ENCODE measurements around the gene CD274.

CD274 gene

DNA sequence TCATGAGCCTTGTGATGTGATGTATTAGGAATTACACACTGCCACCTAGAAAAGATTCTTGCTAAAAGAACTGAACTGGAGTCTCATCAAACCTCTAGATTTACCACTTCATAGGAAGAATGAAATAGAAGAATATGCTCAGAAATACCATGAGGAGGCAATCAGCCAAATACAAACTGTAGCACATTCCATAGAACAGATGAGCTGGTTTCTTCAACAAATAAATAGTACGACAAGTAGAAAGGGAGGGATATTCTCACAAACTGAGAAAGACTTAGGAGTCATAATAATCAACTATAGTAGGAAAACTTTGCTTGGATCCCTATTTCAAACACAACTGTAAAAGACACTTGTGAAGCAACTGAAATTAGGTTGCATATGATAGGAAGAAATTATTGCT, 28.1 kb upstream of the CD274 start:
- no peak for DNase-seq (ENCODE audit: low spot score)
- TF ChIP-seq CTCF (IDR thresholded peaks at IDR 0.05), result no peak
- Histone ChIP-seq H3K27ac (no peak overlapping the region), H3K4me3 (no peak overlapping the region)

DNA sequence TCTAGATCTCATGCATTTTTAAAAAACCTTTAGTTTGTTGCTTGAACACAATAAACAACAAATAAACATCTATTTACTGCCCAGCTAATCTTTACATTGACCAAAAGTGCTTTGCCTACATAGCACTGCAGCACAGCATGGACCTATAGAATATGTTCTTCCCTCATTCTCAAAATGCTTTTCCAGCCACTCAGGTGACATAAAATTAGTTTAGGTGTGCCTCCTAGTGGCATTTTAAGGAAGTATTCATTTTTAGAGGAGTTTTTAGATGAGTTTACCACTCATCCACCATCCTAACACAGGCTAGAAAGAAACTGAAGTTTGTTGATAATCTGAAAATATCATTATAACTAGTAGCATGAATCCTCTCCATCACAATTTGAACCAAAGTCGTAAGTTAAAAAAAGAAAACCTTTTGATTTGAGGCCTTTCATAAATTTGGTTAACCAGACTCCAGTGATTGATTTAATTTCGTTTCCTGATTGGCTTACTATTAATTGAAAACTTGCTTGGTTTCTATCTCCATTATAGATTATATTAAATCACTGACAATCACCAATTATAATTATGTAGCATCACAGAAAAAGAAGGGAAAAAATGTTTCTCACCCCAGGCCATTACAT, 25.2 kb upstream of the CD274 start:
- DNase-seq (ENCODE audit: low spot score), result no peak

GRCh38 chr9:5427005-5427404, 23.3 kb upstream of the CD274 start:
- Histone ChIP-seq H3K4me3 (no peak overlapping the region), H3K27ac (no peak overlapping the region)
- no peak for DNase-seq (ENCODE audit: low spot score)
- no peak for TF ChIP-seq CTCF (IDR thresholded peaks at IDR 0.05)

More for the DNA sequence above, 25.2 kb upstream of the CD274 start:
- H3K27ac ChIP-seq, result no peak overlapping the region
- TF ChIP-seq CTCF (IDR thresholded peaks at IDR 0.05), result no peak
- no peak overlapping the region for H3K4me3 ChIP-seq

- no peak for TF ChIP-seq CTCF (IDR thresholded peaks at IDR 0.05)
These were observed 22.2 kb upstream of the CD274 start for GRCh38 chr9:5428172-5428571.

GRCh38 chr9:5428794-5429528, 21.4 kb upstream of the CD274 start:
- TF ChIP-seq CTCF (IDR thresholded peaks at IDR 0.05), result no peak
- DNase-seq (ENCODE audit: low spot score), result no peak
- Histone ChIP-seq H3K27ac (no peak overlapping the region), H3K4me3 (no peak overlapping the region)

More at GRCh38 chr9:5428172-5428571, 22.2 kb upstream of the CD274 start:
- Histone ChIP-seq H3K27ac (no peak overlapping the region), H3K4me3 (no peak overlapping the region)
- DNase-seq (ENCODE audit: low spot score), result no peak

- Histone ChIP-seq H3K4me3 (no peak overlapping the region), H3K27ac (no peak overlapping the region)
- no peak for TF ChIP-seq CTCF (IDR thresholded peaks at IDR 0.05)
- no peak for DNase-seq (ENCODE audit: low spot score)
These were observed 20.3 kb upstream of the CD274 start for GRCh38 chr9:5429873-5430564.

Data from coronary artery (tissue), 2 donors.